Stimulated activated CD8-positive, alpha-beta memory T cell treated with anti-CD3 and anti-CD28 coated beads, Interleukin-12 subunit alpha, Interleukin-12 subunit beta, amount 100 ng/mL, for 24 hours (primary cell): ENCODE data around the gene HAUS2.
"Not testable (repeated sequence)": the region's sequence is repeated elsewhere in the genome, so short reads cannot be mapped to it uniquely, and the experiment has no call there.

ENCODE experiments used
- DNase-seq: peaks from one replicate; pipeline ENCODE4 v3.0.0-alpha.2; 2020; ENCODE audit errors: extremely low read depth

HAUS2 gene

DNA sequence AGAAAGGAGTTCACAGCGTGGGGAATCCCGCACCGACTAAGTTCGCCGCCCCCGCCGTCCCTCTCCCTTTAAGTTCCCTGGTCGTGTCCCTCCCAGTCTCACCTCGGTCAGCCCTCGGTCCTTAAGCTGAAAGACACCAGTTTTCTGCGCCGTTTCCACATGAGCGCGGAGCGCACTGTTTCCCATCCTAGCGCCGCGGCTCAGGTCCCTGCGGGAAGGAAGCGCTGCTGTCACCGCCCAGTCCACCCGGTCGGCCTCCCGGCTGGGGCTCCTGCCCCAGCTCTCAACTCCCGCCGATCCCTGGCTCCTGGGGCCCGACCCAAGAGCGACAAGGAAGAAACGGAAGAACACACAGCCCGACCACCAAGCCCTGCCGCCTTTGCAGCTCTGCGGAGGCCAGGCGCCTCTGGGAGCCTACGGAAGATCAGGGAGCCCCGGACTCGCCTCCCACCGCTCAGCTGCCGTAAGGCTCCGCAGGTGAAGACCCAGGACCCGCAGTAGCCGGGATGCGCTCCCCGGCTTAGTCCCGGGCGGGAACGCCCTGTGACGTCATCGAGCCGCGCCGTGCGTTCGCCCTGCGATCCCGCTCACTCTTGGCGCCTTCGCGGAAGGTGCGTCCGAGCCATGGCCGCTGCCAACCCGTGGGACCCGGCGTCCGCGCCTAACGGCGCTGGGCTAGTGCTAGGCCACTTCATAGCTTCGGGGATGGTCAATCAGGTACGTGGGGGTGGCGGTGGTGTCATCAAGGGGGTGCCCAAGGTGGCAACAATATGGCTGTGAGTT lies at the start of gene HAUS2, which contains the start of gene LRRC57:
Gene HAUS2, plus strand, starts transcription at position 590 of the 783 bp plus-strand sequence. Its CDS starts 35 bp downstream, at position 625.
Gene LRRC57, minus strand, starts transcription at position 545 of the 783 bp plus-strand sequence. Its CDS starts 359 bp downstream, at position 186.
- DNase-seq = peak; percentile 70

DNA sequence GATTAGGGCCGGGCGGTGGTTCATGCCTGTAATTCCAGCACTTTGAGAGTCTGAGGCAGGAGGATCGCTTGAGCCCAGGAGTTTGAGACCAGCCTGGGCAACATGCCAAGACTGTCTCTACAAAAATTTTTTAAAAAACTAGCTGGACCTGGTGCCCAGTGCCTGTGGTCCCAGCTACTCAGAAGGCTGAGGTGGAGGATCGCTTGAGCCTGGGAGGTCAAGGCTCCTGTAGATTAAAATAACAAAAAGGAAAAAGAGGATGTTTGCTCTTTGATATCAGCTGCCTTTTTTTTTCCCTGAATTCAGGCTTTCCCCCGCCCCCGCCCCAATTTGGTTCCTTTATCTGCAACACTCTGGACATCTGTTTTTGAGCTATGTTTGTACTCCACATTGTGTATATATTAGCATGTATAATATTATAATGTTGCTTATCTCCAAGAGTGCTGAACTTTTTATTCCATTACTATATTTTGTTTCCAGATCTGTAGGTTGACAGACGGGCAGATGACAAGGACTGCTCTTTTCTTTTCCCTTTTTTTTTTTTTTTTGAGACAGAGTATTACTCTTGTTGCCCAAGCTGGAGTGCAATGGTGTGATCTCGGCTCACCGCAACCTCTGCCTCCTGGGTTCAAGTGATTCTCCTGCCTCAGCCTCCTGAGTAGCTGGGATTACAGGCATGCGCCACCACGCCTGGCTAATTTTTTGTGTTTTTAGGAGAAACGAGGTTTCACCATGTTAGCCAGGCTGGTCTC lies 48.6 kb upstream of the HAUS2 start:
- no peak for DNase-seq

DNA sequence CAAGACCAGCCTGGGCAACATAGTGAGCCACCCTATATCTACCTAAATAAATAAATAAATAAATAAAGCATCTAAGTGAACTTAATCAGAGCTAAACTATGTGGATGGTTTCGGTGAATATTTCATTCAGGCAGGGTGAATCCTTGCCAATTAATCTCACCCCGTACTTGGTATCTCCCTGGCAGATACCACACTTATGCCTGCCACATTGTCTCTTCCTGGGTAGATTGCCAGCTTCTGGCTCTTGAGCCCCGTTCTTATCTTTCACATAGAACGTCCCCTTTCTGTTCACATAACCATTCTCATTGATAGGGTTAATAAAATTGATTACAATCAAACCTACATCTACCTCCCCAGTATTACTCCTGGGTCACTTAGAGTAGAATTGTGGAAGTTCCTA lies 46.2 kb upstream of the HAUS2 start:
- DNase-seq = no peak

DNA sequence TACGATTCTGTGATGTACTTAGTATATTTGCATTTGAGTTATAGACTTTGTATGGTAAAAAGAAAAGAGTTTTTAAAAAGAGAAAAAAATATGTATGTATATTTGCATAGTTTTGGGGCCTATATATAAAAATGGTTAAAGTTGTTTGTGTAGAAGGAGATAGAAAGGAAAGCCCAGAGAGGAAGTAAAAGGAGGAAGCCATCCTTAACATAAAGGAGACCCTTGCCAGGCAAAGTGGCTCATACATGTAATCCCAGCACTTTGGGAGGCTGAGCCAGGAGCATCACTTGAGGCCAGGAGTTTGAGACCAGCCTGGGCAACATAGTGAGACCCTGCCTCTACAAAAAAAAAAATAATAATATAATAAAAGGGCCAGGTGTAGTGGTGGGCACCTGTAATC lies 44.8 kb upstream of the HAUS2 start:
- no peak for DNase-seq

DNA sequence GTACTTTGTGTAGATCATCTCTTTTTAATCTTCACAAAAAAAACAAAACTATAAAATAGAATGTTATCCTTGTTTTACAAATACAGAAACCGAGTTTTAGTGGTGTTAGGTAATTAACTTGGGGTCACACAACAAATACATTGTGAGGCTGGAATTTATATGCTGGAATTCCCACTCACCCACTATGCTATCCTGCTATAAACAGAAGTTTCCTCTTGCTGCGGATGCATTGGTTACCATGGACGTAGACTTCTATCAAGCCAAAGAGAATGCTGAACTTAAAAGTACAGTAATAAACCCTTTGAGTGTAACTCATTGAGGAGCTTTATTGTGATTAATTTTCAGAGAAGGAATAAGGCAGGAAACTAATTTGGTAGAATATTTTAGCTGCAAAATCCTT lies 44.0 kb upstream of the HAUS2 start:
- DNase-seq = no peak

DNA sequence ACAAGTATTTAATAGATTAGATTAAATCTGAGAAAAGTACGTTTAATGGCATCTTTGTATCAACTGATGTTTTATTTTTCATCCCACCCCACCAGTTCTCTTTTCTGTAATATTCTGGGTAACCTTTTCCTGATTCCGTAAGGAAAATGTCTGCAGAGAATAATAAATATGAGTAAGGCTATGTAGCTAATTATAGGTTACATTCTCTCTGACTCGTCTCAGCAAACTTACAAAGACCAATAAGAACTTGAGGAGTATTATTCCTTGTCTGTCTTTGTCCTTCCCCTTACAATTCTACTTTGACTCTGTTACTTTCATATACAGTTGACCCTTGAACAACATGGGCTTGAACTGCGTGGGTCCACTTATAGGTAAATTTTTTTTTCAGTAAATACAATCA lies 41.1 kb upstream of the HAUS2 start:
- no peak for DNase-seq

DNA sequence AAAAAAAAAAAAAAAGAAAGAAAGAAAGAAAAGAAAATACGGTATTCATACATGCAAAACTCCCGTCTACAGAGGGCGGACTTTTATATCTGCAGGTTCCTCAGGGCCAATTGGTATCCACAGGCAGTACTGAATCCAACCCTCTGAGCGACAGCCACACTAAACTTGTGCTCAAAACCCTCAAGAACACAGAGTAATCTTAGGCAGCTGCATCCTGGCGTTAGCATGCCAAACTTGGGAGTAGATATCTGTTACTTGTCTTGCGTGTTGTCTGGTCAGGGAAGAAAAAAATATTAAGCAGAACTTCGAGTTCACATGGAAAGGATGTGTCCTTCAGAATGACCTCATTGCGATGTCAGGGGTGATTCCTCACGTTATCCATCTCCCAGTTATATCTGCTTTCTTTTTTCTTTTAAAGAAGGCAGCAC lies 40.4 kb upstream of the HAUS2 start:
- DNase-seq = no peak

DNA sequence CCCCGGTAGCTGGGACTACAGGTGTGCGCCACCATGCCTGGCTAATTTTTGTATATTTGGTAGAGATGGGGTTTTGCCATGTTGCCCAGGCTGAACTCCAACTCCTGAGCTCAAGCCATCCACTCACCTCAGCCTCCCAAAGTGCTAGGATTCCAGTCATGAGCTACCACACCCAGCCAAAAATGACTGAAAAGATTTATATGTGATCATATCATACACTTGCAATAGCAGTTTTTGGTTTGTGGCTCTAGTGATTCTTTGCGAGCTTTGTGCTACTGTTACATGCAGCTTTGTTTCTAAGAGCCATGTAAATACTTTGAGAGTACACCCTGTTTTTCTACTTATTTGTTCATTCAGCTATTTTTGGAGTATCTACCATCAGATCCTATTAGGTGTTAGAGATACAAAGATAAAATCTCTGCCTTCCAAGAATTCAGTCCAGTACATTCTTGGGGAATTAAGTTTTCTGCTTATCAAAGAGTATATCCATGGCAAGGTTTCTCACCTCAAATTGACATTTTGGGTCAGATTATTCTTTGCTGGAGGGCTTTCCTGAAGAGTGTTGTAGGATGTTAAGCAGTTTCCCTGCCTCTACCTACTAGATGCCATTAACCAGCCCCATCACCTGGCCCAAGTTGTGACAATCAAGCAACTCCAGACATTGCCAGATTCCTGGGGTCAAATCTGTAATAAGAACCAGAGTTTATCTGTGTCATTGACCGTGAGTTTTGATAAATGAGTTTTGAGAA lies 38.2 kb upstream of the HAUS2 start:
- no peak for DNase-seq

DNA sequence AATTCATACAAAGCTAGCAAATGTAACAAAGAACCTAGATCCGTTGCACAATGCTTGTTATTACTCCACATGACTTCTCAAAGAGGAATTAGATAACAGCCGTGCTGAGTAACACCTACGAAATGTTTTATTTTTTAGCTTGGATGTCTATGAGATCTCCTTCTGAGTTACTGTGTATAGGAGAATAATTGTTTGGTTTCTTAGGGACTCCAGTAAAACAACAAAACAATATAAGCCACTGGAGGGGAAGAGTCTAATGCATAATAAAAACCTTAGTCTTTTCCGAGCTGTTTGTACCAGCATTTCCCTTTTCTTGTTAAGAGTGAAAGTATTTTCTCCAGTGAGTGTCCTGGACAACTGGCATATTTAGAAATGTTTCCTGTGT lies 37.6 kb upstream of the HAUS2 start:
- DNase-seq = no peak

DNA sequence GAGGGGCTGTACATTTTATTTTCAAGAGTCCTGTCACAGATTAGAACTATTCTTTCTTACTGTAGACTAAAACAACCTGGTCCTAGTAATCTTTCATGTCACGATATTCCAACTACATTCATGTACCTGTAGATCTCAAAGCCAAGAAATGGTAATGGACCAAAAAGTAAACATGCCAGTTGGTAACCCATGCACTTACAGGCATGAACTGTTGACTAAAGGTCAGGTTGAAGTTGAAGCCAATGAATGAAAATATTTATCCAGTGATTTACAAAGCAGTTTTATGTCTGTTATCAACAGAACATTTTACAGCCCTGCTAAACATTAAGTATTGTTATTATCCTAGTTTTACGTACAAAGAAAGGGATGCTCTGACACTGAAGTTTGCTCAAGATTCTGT lies 25.3 kb upstream of the HAUS2 start:
- no peak for DNase-seq

DNA sequence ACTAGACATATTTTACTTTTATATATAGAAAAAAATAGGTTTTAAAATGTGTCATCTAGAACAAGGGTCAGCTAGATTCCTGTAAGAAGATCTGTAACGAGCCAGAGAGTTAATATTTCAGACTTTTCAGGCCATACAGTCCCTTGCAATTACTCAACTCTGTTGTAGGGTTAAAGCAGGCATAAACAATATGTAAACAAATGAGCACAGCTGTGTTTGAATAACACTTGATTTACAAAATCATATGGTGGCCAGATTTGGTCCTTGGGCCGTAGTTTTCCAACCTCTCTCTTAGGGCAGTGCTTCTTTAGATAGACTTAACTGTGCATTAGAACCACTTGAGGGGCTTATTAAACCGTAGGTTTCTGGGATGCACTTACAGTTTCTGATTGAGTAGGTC lies 19.7 kb upstream of the HAUS2 start:
- DNase-seq = no peak

DNA sequence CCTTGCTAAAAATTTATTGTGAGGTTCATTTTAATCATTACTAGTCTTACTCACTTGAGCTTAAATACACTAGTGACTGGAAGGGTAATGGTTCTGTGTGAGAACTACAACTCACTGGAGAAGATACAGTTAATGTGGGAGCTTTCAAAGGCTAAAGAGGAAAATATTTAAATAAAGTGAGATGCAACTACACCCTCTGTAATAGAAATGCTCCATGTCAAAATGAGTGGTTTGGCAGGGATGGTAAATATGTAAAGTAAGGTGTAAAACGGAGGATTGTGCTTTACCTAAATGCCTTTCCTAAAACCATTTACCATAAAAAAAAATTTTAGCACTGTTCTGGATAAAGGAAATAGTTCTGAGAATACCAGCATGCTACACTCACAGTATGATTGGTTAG lies 15.4 kb upstream of the HAUS2 start:
- no peak for DNase-seq

DNA sequence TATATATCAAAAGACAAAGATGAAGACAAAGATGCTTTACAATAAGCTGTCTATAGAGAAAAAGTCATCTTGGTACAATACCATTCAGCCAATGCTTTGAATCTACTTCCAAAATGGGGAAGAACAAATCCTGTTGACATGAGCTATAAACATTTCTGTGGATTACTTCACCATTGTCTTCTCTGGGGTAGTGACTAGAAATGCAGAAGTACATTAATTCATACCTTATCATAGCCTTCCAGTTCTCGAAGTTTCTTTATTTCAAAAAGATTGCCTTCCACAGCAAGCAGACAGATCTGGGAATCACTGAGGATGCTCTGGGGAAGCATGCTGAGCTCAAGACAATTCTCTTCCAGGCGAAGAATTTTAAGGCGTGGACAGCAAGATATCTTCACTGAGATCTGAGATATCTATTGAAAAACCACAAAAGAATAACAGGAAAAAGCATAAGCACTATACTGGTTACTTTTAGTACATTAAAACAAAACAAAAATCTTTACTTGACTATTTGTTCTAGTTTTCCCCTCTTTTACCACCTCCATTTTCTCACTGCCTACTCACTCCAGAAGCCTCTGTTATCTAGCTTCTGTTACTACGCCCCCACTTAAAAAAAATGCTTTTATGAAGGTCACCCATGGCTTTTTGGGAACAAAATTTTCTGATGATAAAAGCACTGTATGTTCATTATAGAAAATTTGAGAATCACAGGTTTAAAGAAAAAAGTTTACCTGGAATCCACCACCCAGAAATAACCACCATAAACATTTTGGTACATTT lies 3.6 kb upstream of the HAUS2 start:
- no peak for DNase-seq

DNA sequence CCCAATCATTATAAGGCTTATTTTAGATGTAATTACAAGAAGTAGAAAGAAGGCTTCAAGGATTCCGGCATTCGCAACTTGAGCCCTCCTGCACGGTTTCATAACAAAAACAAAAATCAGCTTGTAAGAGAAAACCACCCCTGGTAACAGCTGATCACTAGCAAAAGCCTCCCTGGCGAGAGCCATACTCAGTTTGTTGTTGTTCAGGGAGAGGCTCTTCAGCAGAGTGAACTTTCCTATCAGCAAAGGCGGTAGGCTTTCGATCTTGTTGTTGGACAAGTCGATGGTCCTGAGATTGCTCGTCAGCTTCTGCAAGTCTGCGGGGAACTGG lies 755 bp upstream of the HAUS2 start:
- DNase-seq = no peak

DNA sequence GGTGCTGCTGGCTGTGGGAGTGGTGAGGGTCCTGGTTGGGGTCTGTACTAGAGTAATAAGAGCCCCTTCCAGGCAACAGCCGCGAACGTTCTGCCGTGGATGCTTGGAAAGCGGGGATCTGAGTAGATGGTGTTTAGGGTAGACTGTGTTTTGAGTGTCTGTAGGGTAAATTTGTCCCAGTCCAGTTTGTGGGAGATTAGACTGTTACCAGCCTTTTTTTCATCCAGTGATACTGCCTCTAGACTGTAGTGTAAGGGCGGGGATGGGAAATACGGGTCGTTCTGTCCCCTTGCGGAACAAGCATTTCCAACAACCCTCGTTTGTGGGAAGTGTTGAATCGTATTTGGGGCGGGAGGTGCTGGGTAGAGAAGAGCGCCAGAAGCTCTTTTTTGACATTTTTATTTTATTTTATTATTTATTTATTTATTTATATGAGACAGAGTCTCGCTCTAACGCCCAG lies 424 bp downstream of the HAUS2 start:
- no peak for DNase-seq

DNA sequence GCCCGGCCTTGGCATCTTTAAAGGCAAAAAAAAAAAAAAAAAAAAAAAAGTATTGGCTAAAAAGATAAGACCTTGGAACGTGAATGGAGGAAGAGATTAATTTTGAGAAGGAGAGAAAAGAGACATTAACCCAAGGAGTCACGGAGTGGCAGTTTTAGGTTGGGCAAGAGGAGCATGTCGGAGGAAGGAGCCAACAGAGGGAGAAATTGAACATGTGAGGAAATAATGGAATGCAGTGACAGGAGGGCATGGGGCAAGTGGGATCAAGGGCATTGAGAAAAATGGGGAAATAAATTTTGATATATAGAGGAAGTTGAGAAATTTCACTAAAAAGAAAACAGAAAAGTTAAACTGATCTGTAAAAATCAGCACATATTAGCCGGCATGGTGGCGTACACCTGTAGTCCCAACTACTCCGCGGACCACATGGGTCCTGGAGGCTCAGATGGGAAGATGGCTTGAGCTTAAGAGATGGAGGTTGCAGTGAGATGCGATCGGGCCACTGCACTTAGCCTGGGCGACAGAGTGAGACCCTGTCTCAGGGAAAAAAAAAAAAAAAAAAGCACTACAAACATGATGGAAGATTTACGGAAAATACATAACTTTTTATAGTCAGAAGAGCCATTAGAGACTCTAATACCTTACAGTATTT lies 1.2 kb downstream of the HAUS2 start:
- DNase-seq = no peak

DNA sequence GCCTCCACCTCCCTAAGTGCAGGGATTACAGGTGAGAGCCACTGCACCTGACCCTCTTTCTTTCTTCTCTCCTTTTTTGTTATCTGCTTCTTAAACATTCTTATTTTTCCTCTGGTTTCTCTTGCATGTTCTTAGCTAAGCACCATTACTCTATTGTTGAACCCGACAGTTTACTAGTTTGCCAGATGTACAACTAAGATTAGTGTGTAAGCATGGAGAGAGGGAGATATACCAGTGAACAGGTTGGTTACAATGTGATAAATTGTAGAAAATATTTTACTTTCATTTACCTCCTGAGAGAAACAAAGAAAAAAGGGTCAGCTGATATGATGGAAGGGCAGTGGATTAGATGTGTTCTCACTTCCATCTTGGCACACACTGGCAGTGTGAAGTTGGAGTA lies 4.9 kb downstream of the HAUS2 start:
- DNase-seq = no peak

DNA sequence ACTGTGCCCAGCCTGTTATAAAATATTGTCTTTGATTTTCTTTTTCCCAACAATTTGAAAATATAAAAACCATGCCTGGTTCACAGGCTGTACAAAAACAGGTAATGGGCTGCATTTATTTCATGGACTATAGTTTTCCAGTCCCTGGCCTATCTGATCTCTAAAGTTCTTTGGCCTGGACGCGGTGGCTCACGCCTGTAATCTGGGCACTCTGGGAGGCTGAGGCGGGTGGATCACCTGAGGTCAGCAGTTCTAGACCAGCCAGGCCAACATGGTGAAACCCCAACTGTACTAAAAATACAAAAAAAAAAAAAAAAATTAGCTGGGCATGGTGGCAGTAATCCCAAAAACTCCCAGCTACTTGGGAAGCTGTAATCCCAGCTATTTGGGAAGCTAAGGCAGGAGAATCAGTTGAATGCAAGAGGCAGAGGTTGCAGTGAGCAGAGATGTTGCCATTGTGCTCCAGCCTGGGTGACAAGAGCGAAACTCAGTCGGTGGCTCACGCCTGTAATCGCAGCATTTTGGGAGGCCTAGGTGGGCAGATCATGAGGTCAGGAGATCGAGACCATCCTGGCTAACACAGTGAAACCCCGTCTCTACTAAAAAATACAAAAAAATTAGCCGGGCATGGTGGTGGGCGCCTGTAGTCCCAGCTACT lies 8.0 kb downstream of the HAUS2 start:
- not testable (repeated sequence) for DNase-seq

DNA sequence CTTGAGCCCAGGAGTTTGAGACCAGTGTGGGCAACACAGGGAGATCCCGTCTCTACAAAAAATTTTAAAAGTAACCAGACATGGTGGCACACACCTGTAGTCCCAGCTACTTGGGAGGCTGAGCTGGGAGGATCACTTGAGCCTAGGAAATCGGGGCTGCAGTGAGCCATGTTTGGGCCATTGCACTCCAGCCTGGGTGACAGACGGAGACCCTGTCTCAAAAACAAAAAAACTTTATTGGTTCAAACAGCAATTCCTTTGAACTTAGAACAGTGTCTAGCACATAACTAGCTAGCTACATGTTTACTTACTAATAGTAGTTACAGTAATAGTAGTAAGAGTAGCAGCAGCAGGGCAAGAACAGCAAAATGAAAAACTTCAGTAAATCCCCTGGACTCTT lies 10.1 kb downstream of the HAUS2 start:
- DNase-seq = no peak

DNA sequence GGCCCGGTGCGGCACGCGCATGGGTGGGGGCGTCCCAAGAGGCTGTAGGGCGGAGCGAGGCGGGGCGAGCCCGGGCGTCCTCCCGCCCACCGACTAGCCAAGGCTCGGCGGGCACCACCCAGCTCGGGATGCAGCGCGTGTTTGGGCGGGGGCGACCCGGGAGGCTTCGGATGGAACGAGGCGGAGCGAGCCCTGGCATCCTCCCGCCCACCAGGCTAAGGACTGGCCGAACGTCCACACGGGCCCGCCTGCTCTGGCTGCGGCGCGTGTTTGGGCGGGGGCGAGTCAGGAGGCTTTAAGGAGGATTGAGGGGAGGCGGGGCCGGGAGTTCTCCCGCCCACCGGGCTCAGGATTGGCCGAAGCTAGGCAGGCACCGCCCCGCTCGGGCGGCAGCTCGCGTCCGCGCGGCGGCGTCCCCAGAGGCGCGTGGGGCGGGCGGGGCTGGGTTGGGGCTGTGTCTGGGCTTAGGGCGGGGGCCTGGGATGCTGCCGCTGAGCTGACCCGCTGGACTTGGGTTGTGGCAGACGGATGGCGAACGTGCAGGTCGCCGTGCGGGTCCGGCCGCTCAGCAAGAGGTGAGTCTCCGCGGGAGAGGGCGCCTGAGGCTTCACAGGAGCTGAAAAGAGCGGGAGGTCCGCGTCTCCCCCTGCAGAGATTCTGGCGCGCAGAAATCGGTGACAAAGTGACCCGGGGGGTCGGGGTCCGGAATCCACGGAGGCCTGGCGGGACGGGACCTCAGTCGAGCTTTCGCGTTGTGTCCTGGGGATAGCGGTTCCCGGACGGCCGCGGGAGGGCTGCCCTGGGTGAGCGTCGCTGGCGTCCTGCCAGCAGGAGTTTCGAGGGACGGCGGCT lies 26.8 kb downstream of the HAUS2 start, which contains the start of gene STARD9:
Gene STARD9, plus strand, starts transcription at position 419 of the 852 bp plus-strand sequence. Its CDS starts 110 bp downstream, at position 529.
- peak; percentile 89 for DNase-seq
